ENCODE measurements around the gene POU4F2. TPM values are rescaled to one million over a fixed set of nuclear protein-coding genes. Genes with fewer than 3 reads are reported as not detected.

The POU4F2 gene, protein sequence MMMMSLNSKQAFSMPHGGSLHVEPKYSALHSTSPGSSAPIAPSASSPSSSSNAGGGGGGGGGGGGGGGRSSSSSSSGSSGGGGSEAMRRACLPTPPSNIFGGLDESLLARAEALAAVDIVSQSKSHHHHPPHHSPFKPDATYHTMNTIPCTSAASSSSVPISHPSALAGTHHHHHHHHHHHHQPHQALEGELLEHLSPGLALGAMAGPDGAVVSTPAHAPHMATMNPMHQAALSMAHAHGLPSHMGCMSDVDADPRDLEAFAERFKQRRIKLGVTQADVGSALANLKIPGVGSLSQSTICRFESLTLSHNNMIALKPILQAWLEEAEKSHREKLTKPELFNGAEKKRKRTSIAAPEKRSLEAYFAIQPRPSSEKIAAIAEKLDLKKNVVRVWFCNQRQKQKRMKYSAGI
- total RNA-seq: not detected
- long read RNA-seq: 0 reads

DNA sequence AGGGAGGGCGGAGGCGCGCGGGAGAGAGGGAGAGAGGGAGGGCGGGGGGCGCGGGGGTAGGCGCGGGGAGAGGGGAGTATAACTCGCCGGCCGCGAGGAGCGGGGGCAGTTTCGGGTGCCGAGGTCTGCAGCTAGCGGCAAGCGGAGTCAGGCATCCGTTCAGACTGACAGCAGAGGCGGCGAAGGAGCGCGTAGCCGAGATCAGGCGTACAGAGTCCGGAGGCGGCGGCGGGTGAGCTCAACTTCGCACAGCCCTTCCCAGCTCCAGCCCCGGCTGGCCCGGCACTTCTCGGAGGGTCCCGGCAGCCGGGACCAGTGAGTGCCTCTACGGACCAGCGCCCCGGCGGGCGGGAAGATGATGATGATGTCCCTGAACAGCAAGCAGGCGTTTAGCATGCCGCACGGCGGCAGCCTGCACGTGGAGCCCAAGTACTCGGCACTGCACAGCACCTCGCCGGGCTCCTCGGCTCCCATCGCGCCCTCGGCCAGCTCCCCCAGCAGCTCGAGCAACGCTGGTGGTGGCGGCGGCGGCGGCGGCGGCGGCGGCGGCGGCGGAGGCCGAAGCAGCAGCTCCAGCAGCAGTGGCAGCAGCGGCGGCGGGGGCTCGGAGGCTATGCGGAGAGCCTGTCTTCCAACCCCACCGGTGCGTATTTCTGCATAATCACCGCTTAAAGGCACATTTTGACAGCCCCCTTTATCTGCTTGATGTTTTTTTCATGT, at the start of gene POU4F2:
TSS of gene POU4F2 (plus strand) at position 108 of the 720 bp plus-strand sequence. CDS start at position 356, 248 bp downstream.
- no peaks in the 10 kb centered on the region for H3K9me3 ChIP-seq
- TF ChIP-seq CTCF (IDR thresholded peaks at IDR 0.05): no peak
- no peak within 1 kb of the TSS for H3K27ac ChIP-seq
- intact Hi-C loops (cut with DNase I): no loop called here
- H3K4me3 ChIP-seq: no peak within 1 kb of the TSS
- H3K4me1 ChIP-seq: no peaks in the 10 kb centered on the region
- H3K36me3 ChIP-seq: no peaks in the 10 kb centered on the region
- ATAC-seq: no peak
- peak; percentile 64 for DNase-seq
- H3K27me3 ChIP-seq: peaks cover 90% of the 10 kb centered on the region

GRCh38 chr4:146590801-146591200, 47.9 kb upstream of the POU4F2 start:
- DNase-seq: no peak
- Histone ChIP-seq H3K4me1 (peaks cover under 1% of the 10 kb centered on the region), H3K36me3 (no peaks in the 10 kb centered on the region), H3K9me3 (no peaks in the 10 kb centered on the region), H3K4me3 (no peak overlapping the region), H3K27me3 (no peaks in the 10 kb centered on the region), H3K27ac (no peak overlapping the region)
- no peak for TF ChIP-seq CTCF (IDR thresholded peaks at IDR 0.05)
- intact Hi-C loops (cut with DNase I): no loop called here
- ATAC-seq: no peak

GRCh38 chr4:146592019-146592418, 46.7 kb upstream of the POU4F2 start:
- no peak overlapping the region for H3K4me3 ChIP-seq
- H3K36me3 ChIP-seq: no peaks in the 10 kb centered on the region
- H3K4me1 ChIP-seq: no peaks in the 10 kb centered on the region
- H3K27ac ChIP-seq: no peak overlapping the region
- TF ChIP-seq CTCF (IDR thresholded peaks at IDR 0.05): no peak
- intact Hi-C loops (cut with DNase I): no loop called here
- ATAC-seq (no peak), DNase-seq (no peak)
- H3K27me3 ChIP-seq: no peaks in the 10 kb centered on the region
- no peaks in the 10 kb centered on the region for H3K9me3 ChIP-seq

GRCh38 chr4:146632770-146633470, 5.8 kb upstream of the POU4F2 start:
- H3K27me3 ChIP-seq: peaks cover 73% of the 10 kb centered on the region
- ATAC-seq: no peak
- H3K9me3 ChIP-seq: no peaks in the 10 kb centered on the region
- H3K4me3 ChIP-seq: no peak overlapping the region
- no peak for DNase-seq
- intact Hi-C loops (cut with DNase I): no loop called here
- no peak for TF ChIP-seq CTCF (IDR thresholded peaks at IDR 0.05)
- H3K4me1 ChIP-seq: no peaks in the 10 kb centered on the region
- no peaks in the 10 kb centered on the region for H3K36me3 ChIP-seq
- no peak overlapping the region for H3K27ac ChIP-seq

DNA sequence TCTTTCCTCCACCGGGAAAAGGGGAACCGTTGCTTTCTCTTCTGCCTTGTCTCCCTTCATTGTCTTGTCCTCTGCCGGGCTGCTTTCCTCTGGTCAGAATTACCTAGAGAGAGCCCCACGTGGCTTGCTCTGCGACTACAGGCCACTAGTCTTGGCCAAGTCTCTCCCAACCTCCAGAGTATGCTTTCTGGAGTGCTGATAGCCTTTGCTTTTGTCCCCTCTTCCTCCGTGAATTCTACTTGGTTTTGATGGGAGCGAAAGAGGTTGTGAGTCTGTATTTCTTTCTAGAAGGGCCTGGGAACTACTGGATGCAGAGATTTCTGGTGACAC, 5.3 kb upstream of the POU4F2 start:
- no peak for ATAC-seq
- intact Hi-C loops (cut with DNase I): no loop called here

More for the DNA sequence above, 5.3 kb upstream of the POU4F2 start:
- Histone ChIP-seq H3K4me3 (no peak overlapping the region), H3K36me3 (no peaks in the 10 kb centered on the region), H3K27me3 (peaks cover 79% of the 10 kb centered on the region), H3K27ac (no peak overlapping the region), H3K9me3 (no peaks in the 10 kb centered on the region), H3K4me1 (no peaks in the 10 kb centered on the region)
- DNase-seq: no peak
- TF ChIP-seq CTCF (IDR thresholded peaks at IDR 0.05): no peak
